K562 (cell line): ENCODE measurements around the gene FLAD1. TPM values are rescaled to one million over a fixed set of nuclear protein-coding genes. Genes with fewer than 3 reads are reported as not detected.

Experiments used
- ATAC-seq: fragments of 200-7000 bp; cut with Tn5 transposase; 3 replicates; pipeline ENCODE4 v1.9.1; 2020; ENCODE audit warnings: moderate library complexity
- BruUV-seq: library from RNA; stranded (reverse); fragments of 400-500 nt; replicated peaks from 2 replicates; lab custom pipeline; 2021; lab: Mats Ljungman, UMichigan
- CTCF ChIA-PET: fragments of 300-600 bp; formaldehyde crosslinking; extraction: SDS; loops from one replicate; lab custom pipeline; 2021; ENCODE audit warnings: low intra/inter-chr PET ratio; lab: Yijun Ruan, JAX
- POLR2A ChIA-PET: fragments of 300-600, 350-650 bp; sonication (Branson Sonifier 250); formaldehyde crosslinking; extraction: SDS; loops from one replicate; lab custom pipeline; 2021; ENCODE audit warnings: antibody characterized with exemption, inconsistent platforms; lab: Yijun Ruan, JAX
- DNase-seq, 4 experiments: peaks; one replicate each; pipeline versions ENCODE4 v3.0.0 to v3.0.0-alpha.2; 2011 to 2018; ENCODE audit warnings: low spot score in 3 of 4, mixed read lengths in 3 of 4; ENCODE audit errors: extremely low read depth in 1 of 4
- FAIRE-seq: peaks from 2 replicates; lab custom pipeline; 2011; peaks lifted over from hg19 to GRCh38; lab: Jason Lieb, UNC
- H2AFZ ChIP-seq: 2 replicates; pipeline ENCODE4 v1.6.0; 2011; ENCODE audit warnings: low read depth, low read length, control low read depth, inconsistent platforms
- H3K27ac ChIP-seq: fragments of 200-600 bp; 3 replicates; pipeline ENCODE4 v1.8.0; 2011; ENCODE audit warnings: low read depth, mild to moderate bottlenecking, control low read depth, inconsistent platforms, low read length, moderate library complexity, mixed read lengths; ENCODE audit errors: extremely low read depth
- H3K27me3 ChIP-seq, 2 experiments: fragments of 300-600 bp in 1 of 2; 2 replicates in 1 of 2; 3 replicates in 1 of 2; pipeline versions ENCODE4 v1.6.0 to v1.8.0; 2011; ENCODE audit warnings: inconsistent platforms in 2 of 2, low read length in 2 of 2, mild to moderate bottlenecking in 1 of 2, mixed read lengths in 1 of 2, moderate library complexity in 1 of 2; ENCODE audit not compliant: control insufficient read depth in 2 of 2, insufficient read depth in 2 of 2
- H3K36me3 ChIP-seq: fragments of 300-600 bp; 3 replicates; pipeline ENCODE4 v1.8.0; 2011; ENCODE audit warnings: mild to moderate bottlenecking, low read length, inconsistent platforms; ENCODE audit not compliant: control insufficient read depth, insufficient read depth
- H3K4me1 ChIP-seq, 2 experiments: fragments of 200-600 bp in 1 of 2; replicated peaks in 1 of 2; 2 replicates in 1 of 2; 3 replicates in 1 of 2; pipeline versions ENCODE4 v1.5.1 to v1.8.0; 2011; ENCODE audit warnings: inconsistent platforms in 2 of 2, low read length in 2 of 2, mild to moderate bottlenecking in 1 of 2, mixed read lengths in 1 of 2, moderate library complexity in 1 of 2; ENCODE audit not compliant: control insufficient read depth in 2 of 2, insufficient read depth in 2 of 2
- H3K4me2 ChIP-seq: 2 replicates; pipeline ENCODE4 v1.6.1; 2011; ENCODE audit warnings: low read length, control low read depth, inconsistent platforms, mixed read lengths; ENCODE audit not compliant: insufficient read depth
- H3K4me3 ChIP-seq: fragments of 200-600 bp; sonication (generic), shearing (Covaris generic); 2 replicates; pipeline ENCODE4 v1.5.1; 2016; ENCODE audit warnings: control low read depth, inconsistent platforms
- H3K79me2 ChIP-seq: fragments of 200-600 bp; 3 replicates; pipeline ENCODE4 v1.8.0; 2011; ENCODE audit warnings: low read length, inconsistent platforms; ENCODE audit not compliant: control insufficient read depth, insufficient read depth
- H3K9ac ChIP-seq, 2 experiments: 2 replicates each; pipeline versions ENCODE4 v1.6.0 to v1.6.1; 2011; ENCODE audit warnings: low read depth in 2 of 2, low read length in 2 of 2, control low read depth in 1 of 2, inconsistent platforms in 1 of 2, mild to moderate bottlenecking in 1 of 2, mixed read lengths in 1 of 2; ENCODE audit not compliant: insufficient read depth in 1 of 2
- H3K9me1 ChIP-seq: one replicate; pipeline ENCODE4 v1.6.0; 2011; ENCODE audit warnings: inconsistent platforms, mild to moderate bottlenecking, low read length, moderate library complexity; ENCODE audit not compliant: control insufficient read depth, insufficient read depth
- H3K9me3 ChIP-seq: replicated peaks from 2 replicates; pipeline ENCODE4 v1.5.1; 2011; ENCODE audit warnings: low read depth, low read length, inconsistent platforms; ENCODE audit not compliant: control insufficient read depth, insufficient read depth
- H4K20me1 ChIP-seq: replicated peaks from 2 replicates; pipeline ENCODE4 v1.6.1; 2011; ENCODE audit warnings: low read length, inconsistent platforms, mixed read lengths; ENCODE audit not compliant: control insufficient read depth, insufficient read depth
- BCOR ChIP-seq: fragments of 450-650 bp; IDR thresholded peaks from 2 replicates; pipeline ENCODE4 v1.6.1; 2016
- CBFA2T3 ChIP-seq: fragments of 450-650 bp; IDR thresholded peaks from 2 replicates; pipeline ENCODE4 v1.6.1; 2017
- CBX3 ChIP-seq, 2 experiments: IDR thresholded peaks; 1 replicate in 1 of 2; 2 replicates in 1 of 2; pipeline ENCODE4 v1.6.1; 2012; ENCODE audit warnings: inconsistent platforms in 2 of 2, low read length in 2 of 2, borderline replicate concordance in 1 of 2, control low read depth in 1 of 2
- ESRRA ChIP-seq: fragments of 450-650 bp; IDR thresholded peaks from 2 replicates; pipeline ENCODE4 v1.6.1; 2014; ENCODE audit warnings: low read depth, mild to moderate bottlenecking, moderate library complexity, borderline replicate concordance
- MAZ ChIP-seq, 2 experiments: fragments of 450-650 bp in 1 of 2; sonication (generic) in 1 of 2; formaldehyde crosslinking; IDR thresholded peaks in 1 of 2; conservative IDR thresholded peaks in 1 of 2; 2 replicates each; pipeline versions ENCODE4 v1.4.0 to v1.5.0; 2020; ENCODE audit warnings: mild to moderate bottlenecking in 1 of 2, missing genetic modification reagents in 1 of 2
- NFIC ChIP-seq: fragments of 450-650 bp; IDR thresholded peaks from 2 replicates; pipeline ENCODE4 v1.6.1; 2017; ENCODE audit warnings: mild to moderate bottlenecking, inconsistent platforms
- NR2C1 ChIP-seq, 2 experiments: fragments of 450-650 bp; IDR thresholded peaks; 2 replicates each; pipeline ENCODE4 v1.6.1; 2017; ENCODE audit warnings: mild to moderate bottlenecking in 2 of 2, antibody characterized with exemption in 1 of 2, inconsistent platforms in 1 of 2, missing compliant biosample characterization in 1 of 2, missing genetic modification characterization in 1 of 2
- POLR2A ChIP-seq: fragments of 450-650 bp; conservative IDR thresholded peaks from 2 replicates; pipeline ENCODE4 v1.6.1; 2016
- RBFOX2 ChIP-seq: fragments of 200-400 bp; formaldehyde crosslinking; IDR thresholded peaks from 2 replicates; pipeline ENCODE4 v1.6.1; 2017; ENCODE audit warnings: low read depth, mild to moderate bottlenecking, low read length, moderate library complexity
- RCOR1 ChIP-seq, 2 experiments: IDR thresholded peaks; 2 replicates each; pipeline ENCODE4 v1.6.1; 2012; ENCODE audit warnings: low read depth in 2 of 2, low read length in 2 of 2, borderline replicate concordance in 1 of 2, improper control_type of control experiment in 1 of 2
- YY1 ChIP-seq, 3 experiments: IDR thresholded peaks; 2 replicates each; pipeline ENCODE4 v1.6.1; 2011; ENCODE audit warnings: low read length in 2 of 3, mild to moderate bottlenecking in 2 of 3, moderate library complexity in 2 of 3, borderline replicate concordance in 1 of 3, control low read depth in 1 of 3, low read depth in 1 of 3; ENCODE audit not compliant: insufficient read depth in 3 of 3, insufficient replicate concordance in 2 of 3, control insufficient read depth in 1 of 3, insufficient read length in 1 of 3; ENCODE audit errors: extremely low read depth in 1 of 3
- ZFX ChIP-seq: sonication (generic); formaldehyde crosslinking; IDR thresholded peaks from 2 replicates; pipeline ENCODE4 v1.8.0; 2022; ENCODE audit warnings: mild to moderate bottlenecking, missing genetic modification reagents, moderate library complexity
- ZKSCAN8 ChIP-seq: fragments of 200-800 bp; sonication (Bioruptor generic); IDR thresholded peaks from 2 replicates; pipeline ENCODE4 v1.6.1; 2016; ENCODE audit warnings: missing genetic modification characterization, missing compliant biosample characterization
- ZNF384 ChIP-seq: IDR thresholded peaks from 2 replicates; pipeline ENCODE4 v1.6.1; 2012; ENCODE audit warnings: low read depth, low read length, improper control_type of control experiment
- ZNF764 ChIP-seq: fragments of 250-450 bp; sonication (Bioruptor Pico); IDR thresholded peaks from 2 replicates; pipeline ENCODE4 v1.4.0; 2020; ENCODE audit warnings: low read depth, mild to moderate bottlenecking, moderate library complexity
- WGBS: fragments of 100-300 bp; shearing (Covaris generic); methylation state at CpG from one replicate; pipeline ENCODE4 v1.1.6; 2016; ENCODE audit warnings: low coverage, mixed read lengths; ENCODE audit not compliant: insufficient coverage; ENCODE audit errors: missing lambda C conversion rate; 5-methylcytosine and 5-hydroxymethylcytosine counted together
- in situ Hi-C: fragments of 300-500 bp; cut with MboI; formaldehyde crosslinking; loops from 4 replicates; pipeline ENCODE4 v1.15.0; 2018; ENCODE audit warnings: inconsistent platforms, mixed read lengths
- intact Hi-C: fragments of 100-400 bp; cut with micrococcal nuclease; formaldehyde crosslinking; loops from 2 replicates; pipeline ENCODE4 v1.14.2; 2022
- polyA plus RNA-seq, 8 experiments: library from polyadenylated mRNA; depleted of rRNA in 4 of 8; stranded (reverse) in 5 of 8; unstranded in 3 of 8; fragments of >200 nt; fragmentation: Nextera tagmentation in 2 of 8; fragmentation: Illumina TruSeq in 1 of 8; extraction: Ambion mirVana in 2 of 8; extraction: Trizol in 1 of 8; gene quantifications; 2 replicates each; pipeline versions ENCODE4 v1.2.1 to v1.2.3, GENCODE V29; 2011 to 2014; ENCODE audit warnings: inconsistent platforms in 1 of 8, missing spikeins in 1 of 8
- total RNA-seq, 7 experiments: library from RNA; depleted of rRNA in 6 of 7; stranded (reverse); fragments of >200 nt in 6 of 7; fragmentation: Illumina TruSeq in 2 of 7; extraction: Trizol in 2 of 7; gene quantifications; 2 replicates each; pipeline versions ENCODE4 v1.2.1 to v1.2.3, GENCODE V29; 2011 to 2021; ENCODE audit warnings: low replicate concordance in 1 of 7
- TF ChIP-seq, protein P1 (sequence below), 2 experiments: fragments of 250-450 bp in 1 of 2; fragments of 450-650 bp in 1 of 2; sonication (Bioruptor Pico) in 1 of 2; IDR thresholded peaks; 2 replicates each; pipeline versions ENCODE4 v1.6.1 to v1.8.0; 2016 to 2021; ENCODE audit warnings: mild to moderate bottlenecking in 2 of 2, moderate library complexity in 2 of 2, missing compliant biosample characterization in 1 of 2, missing genetic modification characterization in 1 of 2
- TF ChIP-seq, protein P2 (sequence below): sonication (generic); IDR thresholded peaks from 2 replicates; pipeline ENCODE4 v1.6.1; 2016
- TF ChIP-seq, protein P3 (sequence below): sonication (generic); formaldehyde crosslinking; IDR thresholded peaks from 2 replicates; pipeline ENCODE4 v1.9.0; 2022; ENCODE audit warnings: mild to moderate bottlenecking, missing genetic modification reagents

Gene FLAD1
- total and polyA plus RNA-seq, 9 of the 15 experiments (the other 6 are each of a cell fraction or from before 2014, with no cell fraction given), result 24.9 to 85.8 (median 67.0) TPM

DNA sequence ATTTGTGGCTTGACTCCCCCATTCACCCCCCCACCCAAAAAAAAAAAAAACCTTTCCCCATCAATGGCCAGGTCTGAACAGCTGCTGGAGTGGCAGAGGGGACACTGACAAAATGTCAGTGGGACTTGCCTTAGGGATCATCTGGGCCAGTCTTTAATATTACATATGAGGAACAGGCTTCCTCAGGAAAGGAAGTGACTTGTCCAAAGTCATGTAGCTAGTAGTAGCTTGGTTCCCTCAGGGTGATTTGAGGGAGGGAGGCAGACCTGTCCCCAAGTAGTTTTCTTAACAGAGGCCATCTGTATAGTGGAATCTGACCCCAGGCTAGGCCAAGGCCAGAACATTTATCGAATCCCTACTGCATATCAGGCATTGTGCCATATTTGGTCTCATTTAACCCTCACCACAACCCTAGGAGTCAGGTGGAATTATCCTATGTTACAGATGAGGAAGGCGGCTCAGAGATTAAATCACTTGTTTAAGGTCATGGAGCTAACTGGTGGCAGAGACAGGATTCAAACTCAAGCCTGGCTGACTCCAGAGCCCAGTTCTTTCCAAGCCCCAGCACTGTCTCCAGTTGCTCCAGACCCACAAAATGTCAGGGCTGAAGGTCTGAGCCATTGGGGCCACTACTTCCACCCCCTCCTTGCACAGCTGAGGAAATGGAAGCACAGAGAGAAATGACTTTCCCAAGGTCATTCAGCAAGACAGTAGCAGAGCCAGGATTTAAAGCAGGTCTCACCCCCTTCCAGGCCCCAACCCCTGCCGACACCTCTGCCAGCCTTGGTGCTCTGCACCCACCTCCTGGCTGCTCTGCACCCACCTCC is 29.8 kb downstream of the FLAD1 start:
- peaks cover 56% of the 10 kb centered on the region for H3K79me2 ChIP-seq
- TF ChIP-seq YY1 (IDR thresholded peaks at IDR 0.05; ENCODE audit: borderline replicate concordance in 1 of 3, control insufficient read depth in 1 of 3, extremely low read depth in 1 of 3, insufficient read depth in 3 of 3, insufficient read length in 1 of 3, insufficient replicate concordance in 2 of 3, low read depth in 1 of 3, low read length in 2 of 3) (peak in 1 of 3 experiments; percentile 46), BCOR (peak; percentile 26; the same call in 1 of the 2 replicates), RBFOX2 (peak; percentile 35; the same call in 1 of the 2 replicates), ZNF764 (CRISPR knock-in tag) (no peak), CBFA2T3 (peak; percentile 56), NFIC (0 out of 2 replicates have a peak, but pooled peaks have one; percentile 13), POLR2A (0 out of 2 replicates have a peak, but pooled peaks have one; percentile 33), RCOR1 (IDR thresholded peaks at IDR 0.05; ENCODE audit: borderline replicate concordance in 1 of 2, low read depth in 2 of 2, low read length in 2 of 2) (peak in 1 of 2 experiments; percentile 40; a peak in 1 of 4 replicates), CBX3 (IDR thresholded peaks at IDR 0.05; ENCODE audit: borderline replicate concordance in 1 of 2, low read length in 2 of 2) (no peak), ZFX (CRISPR knock-in tag) (peak; percentile 13; the same call in 1 of the 2 replicates), ESRRA (peak; percentile 94), ZKSCAN8 (CRISPR knock-in tag) (peak; percentile 64; the same call in 1 of the 2 replicates), ZNF384 (no peak), NR2C1 (IDR thresholded peaks at IDR 0.05) (no peak), NR2C1 (tag; IDR thresholded peaks at IDR 0.05) (peak; percentile 54; the same call in 1 of the 2 replicates), MAZ (CRISPR knock-in tag; conservative IDR thresholded peaks at IDR 0.05 in 1 of 2, IDR thresholded peaks at IDR 0.05 in 1 of 2) (0 out of 4 replicates have a peak, but pooled peaks of 1 of the 2 experiments have one; percentile 23)
- TF ChIP-seq, protein P1, sequence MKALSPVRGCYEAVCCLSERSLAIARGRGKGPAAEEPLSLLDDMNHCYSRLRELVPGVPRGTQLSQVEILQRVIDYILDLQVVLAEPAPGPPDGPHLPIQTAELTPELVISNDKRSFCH (CRISPR knock-in tag; IDR thresholded peaks at IDR 0.05), result no peak
- TF ChIP-seq, protein P1 (tag; IDR thresholded peaks at IDR 0.05), result peak; percentile 79; the same call in 1 of the 2 replicates
- TF ChIP-seq, protein P2, sequence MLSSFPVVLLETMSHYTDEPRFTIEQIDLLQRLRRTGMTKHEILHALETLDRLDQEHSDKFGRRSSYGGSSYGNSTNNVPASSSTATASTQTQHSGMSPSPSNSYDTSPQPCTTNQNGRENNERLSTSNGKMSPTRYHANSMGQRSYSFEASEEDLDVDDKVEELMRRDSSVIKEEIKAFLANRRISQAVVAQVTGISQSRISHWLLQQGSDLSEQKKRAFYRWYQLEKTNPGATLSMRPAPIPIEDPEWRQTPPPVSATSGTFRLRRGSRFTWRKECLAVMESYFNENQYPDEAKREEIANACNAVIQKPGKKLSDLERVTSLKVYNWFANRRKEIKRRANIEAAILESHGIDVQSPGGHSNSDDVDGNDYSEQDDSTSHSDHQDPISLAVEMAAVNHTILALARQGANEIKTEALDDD, result 0 out of 2 replicates have a peak, but pooled peaks have one; percentile 27
- TF ChIP-seq, protein P3, sequence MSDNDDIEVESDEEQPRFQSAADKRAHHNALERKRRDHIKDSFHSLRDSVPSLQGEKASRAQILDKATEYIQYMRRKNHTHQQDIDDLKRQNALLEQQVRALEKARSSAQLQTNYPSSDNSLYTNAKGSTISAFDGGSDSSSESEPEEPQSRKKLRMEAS (CRISPR knock-in tag), result no peak

More for the DNA sequence above, 29.8 kb downstream of the FLAD1 start:
- in situ Hi-C loops, result no loop called here
- Histone ChIP-seq H3K27me3 (no peaks in the 10 kb centered on the region), H3K4me3 (no peak overlapping the region), H3K4me1 (peaks cover 70 to 93% of the 10 kb centered on the region in 2 experiments), H3K9me3 (no peaks in the 10 kb centered on the region), H3K9me1 (no peaks in the 10 kb centered on the region), H3K9ac (peak overlapping the region; percentile 24 to 80; a peak in 2 of 4 replicates), H3K4me2 (peak overlapping the region; percentile 59), H3K36me3 (peaks cover 69% of the 10 kb centered on the region; the same call in 2 of the 3 replicates), H3K27ac (peak overlapping the region; percentile 51), H2AFZ (no peak overlapping the region), H4K20me1 (no peaks in the 10 kb centered on the region; the same call in 1 of the 2 replicates)
- BruUV-seq, result no TSS peak
- CTCF ChIA-PET, result no interaction called here
- FAIRE-seq (peak; percentile 88), DNase-seq (peak in 1 of 4 experiments; percentile 49), ATAC-seq (no peak)
- intact Hi-C loops, result no loop called here
- POLR2A ChIA-PET, result interaction anchor here (0.6 to 1.9 kb wide), 12 partner anchors 8 to 1114 kb away, joined by 3 to 8 read pairs (median 4); partner anchors contain the start of genes CKS1B, FLAD1, LENEP and PBXIP1
- 11% methylated on average over 3 of the region's 3 CpGs for WGBS
